ENCODE data around the gene IRS1. TPM values are rescaled to one million over a fixed set of nuclear protein-coding genes. Genes with fewer than 3 reads are reported as not detected.

IRS1 gene
- total RNA-seq, 6 experiments from 2014 or later: 9.0 to 24.4 (median 15.8) TPM

- TF ChIP-seq CTCF (IDR thresholded peaks at IDR 0.05) (peak; percentile 30 to 52 (median 35)), POLR2A (IDR thresholded peaks at IDR 0.05) (no peak)
- peak; percentile 66 to 86 (median 73) for ATAC-seq
- Histone ChIP-seq H3K27ac (peak overlapping the region in 2 of 3 donors; percentile 52 to 92), H3K4me1 (peaks cover 0 to 48% (median 10%) of the 10 kb centered on the region in 4 donors), H3K9me3 (no peaks in the 10 kb centered on the region), H3K4me3 (no peak overlapping the region), H3K27me3 (no peaks in the 10 kb centered on the region), H3K36me3 (no peaks in the 10 kb centered on the region)
- 50% methylated on average over 2 of the region's 4 CpGs for WGBS (ENCODE audit: insufficient coverage, low coverage, low lambda C conversion rate, missing lambda C conversion rate)
- intact Hi-C loops (cut with DNase I): loop anchor here in 1 of 2 donors (10.0 kb wide), 1 partner anchor 64 kb away; the partner anchor contains the start of gene IRS1
- peak in 2 of 3 donors; percentile 53 to 56 for DNase-seq
Observed at GRCh38 chr2:226730481-226730880, 69.1 kb downstream of the IRS1 start.

DNA sequence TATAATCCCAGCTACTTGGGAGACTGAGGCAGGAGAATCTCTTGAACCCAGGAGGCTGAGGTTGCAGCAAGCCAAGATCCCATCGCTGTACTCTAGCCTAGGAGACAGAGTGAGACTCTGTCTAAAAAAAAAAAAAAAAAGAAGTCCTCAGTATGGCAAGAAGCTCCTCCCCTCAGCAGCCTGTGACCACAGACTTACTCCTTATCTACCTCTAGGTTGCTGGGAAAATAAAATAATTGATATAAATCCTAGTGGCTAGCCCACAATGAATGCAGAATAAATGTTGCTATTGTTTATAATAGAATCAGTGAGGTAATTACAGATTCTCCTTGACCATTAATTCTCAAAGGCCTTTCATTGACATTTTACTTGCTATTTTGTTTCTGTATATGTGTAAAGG is 70.6 kb downstream of the IRS1 start:
- H3K4me3 ChIP-seq: no peak overlapping the region
- intact Hi-C loops (cut with DNase I): no loop called here
- no peaks in the 10 kb centered on the region for H3K27me3 ChIP-seq
- no peak for TF ChIP-seq CTCF (IDR thresholded peaks at IDR 0.05)
- no peak for TF ChIP-seq POLR2A (IDR thresholded peaks at IDR 0.05)
- 80% methylated on average over 1 of the region's 1 CpG for WGBS (ENCODE audit: insufficient coverage, low coverage, low lambda C conversion rate, missing lambda C conversion rate)
- no peaks in the 10 kb centered on the region for H3K9me3 ChIP-seq
- ATAC-seq (no peak), DNase-seq (no peak)
- peak overlapping the region in 1 of 3 donors; percentile 49 for H3K27ac ChIP-seq
- H3K36me3 ChIP-seq: no peaks in the 10 kb centered on the region
- peaks cover 0 to 34% (median 6%) of the 10 kb centered on the region in 4 donors for H3K4me1 ChIP-seq

DNA sequence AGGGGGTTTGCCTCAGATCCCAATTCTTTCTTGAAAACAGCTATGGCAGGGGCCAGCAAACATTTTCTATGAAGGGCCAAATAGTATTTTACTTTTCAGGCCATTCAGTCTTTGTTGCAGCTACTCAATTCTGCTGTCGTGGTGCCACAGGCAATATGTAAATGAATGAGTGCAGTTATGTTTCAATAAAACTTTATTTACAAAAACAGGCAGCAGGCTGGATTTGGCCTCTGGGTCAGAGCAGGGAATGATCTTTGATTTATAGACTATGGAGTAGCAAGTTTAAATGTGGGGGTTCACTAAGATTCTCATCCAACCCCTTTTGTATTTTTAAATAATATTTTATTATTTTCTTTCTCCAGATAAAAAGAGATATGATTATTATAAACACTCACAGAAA is 72.4 kb downstream of the IRS1 start:
- no peak for DNase-seq
- H3K27ac ChIP-seq: no peak overlapping the region
- H3K9me3 ChIP-seq: no peaks in the 10 kb centered on the region
- WGBS (ENCODE audit: insufficient coverage, low coverage, low lambda C conversion rate, missing lambda C conversion rate): 28% methylated on average over 1 of the region's 1 CpG
- no peaks in the 10 kb centered on the region for H3K36me3 ChIP-seq
- no peak for ATAC-seq
- TF ChIP-seq CTCF (IDR thresholded peaks at IDR 0.05) (no peak), POLR2A (IDR thresholded peaks at IDR 0.05) (no peak)
- peaks cover 0 to 24% (median 4%) of the 10 kb centered on the region in 4 donors for H3K4me1 ChIP-seq
- H3K4me3 ChIP-seq: no peak overlapping the region
- H3K27me3 ChIP-seq: no peaks in the 10 kb centered on the region
- intact Hi-C loops (cut with DNase I): no loop called here

- H3K27ac ChIP-seq: no peak overlapping the region
- TF ChIP-seq CTCF (IDR thresholded peaks at IDR 0.05) (no peak), POLR2A (IDR thresholded peaks at IDR 0.05) (no peak)
Observed at GRCh38 chr2:226726546-226726945, 73.1 kb downstream of the IRS1 start.

More at GRCh38 chr2:226726546-226726945, 73.1 kb downstream of the IRS1 start:
- WGBS (ENCODE audit: insufficient coverage, low coverage, low lambda C conversion rate, missing lambda C conversion rate): 85% methylated on average over 2 of the region's 2 CpGs
- H3K27me3 ChIP-seq: no peaks in the 10 kb centered on the region
- no peaks in the 10 kb centered on the region for H3K9me3 ChIP-seq
- no peaks in the 10 kb centered on the region for H3K36me3 ChIP-seq
- no peak for DNase-seq
- H3K4me1 ChIP-seq: peaks cover 0 to 17% (median 4%) of the 10 kb centered on the region in 4 donors
- H3K4me3 ChIP-seq: no peak overlapping the region
- intact Hi-C loops (cut with DNase I): no loop called here
- ATAC-seq: no peak
